ENCODE data around the gene MARCHF5. TPM values are rescaled to one million over a fixed set of nuclear protein-coding genes. Genes with fewer than 3 reads are reported as not detected.

The MARCHF5 gene
- total RNA-seq: 25.0 and 33.3 TPM in 2 replicates

- intact Hi-C loops (cut with micrococcal nuclease): loop anchor here (1.0 to 10.0 kb wide), 14 partner anchors 51 to 1420 kb away; partner anchors contain the start of genes BTAF1, CEP55, EXOC6 and FRA10AC1
Observed at GRCh38 chr10:92290837-92291615, at the start of gene MARCHF5, which contains the start of gene CPEB3. TSS of gene MARCHF5 (plus strand) at chr10:92291167. CDS start at chr10:92291495, 328 bp downstream. TSS of gene CPEB3 (minus strand) at chr10:92291078. CDS start at chr10:92240350, 50,728 bp downstream.

GRCh38 chr10:92241501-92241900 is 49.5 kb upstream of the MARCHF5 start:
- intact Hi-C loops (cut with micrococcal nuclease): loop anchor here (5.0 kb wide), 2 partner anchors 154 to 331 kb away; partner anchors contain the start of gene IDE

GRCh38 chr10:92242380-92242779 is 48.6 kb upstream of the MARCHF5 start:
- intact Hi-C loops (cut with micrococcal nuclease): loop anchor here (5.0 kb wide), 2 partner anchors 155 to 330 kb away; partner anchors contain the start of gene IDE

GRCh38 chr10:92242910-92243671 is 47.9 kb upstream of the MARCHF5 start:
- intact Hi-C loops (cut with micrococcal nuclease): loop anchor here (5.0 kb wide), 2 partner anchors 156 to 329 kb away; partner anchors contain the start of gene IDE

GRCh38 chr10:92244796-92245195 is 46.2 kb upstream of the MARCHF5 start:
- intact Hi-C loops (cut with micrococcal nuclease): loop anchor here (5.0 kb wide), 2 partner anchors 157 to 328 kb away; partner anchors contain the start of gene IDE

- intact Hi-C loops (cut with micrococcal nuclease): no loop called here
Observed at GRCh38 chr10:92248566-92248965, 42.4 kb upstream of the MARCHF5 start.

- intact Hi-C loops (cut with micrococcal nuclease): no loop called here
Observed at GRCh38 chr10:92263396-92263795, 27.6 kb upstream of the MARCHF5 start.

GRCh38 chr10:92264249-92264648 is 26.7 kb upstream of the MARCHF5 start:
- intact Hi-C loops (cut with micrococcal nuclease): no loop called here

- intact Hi-C loops (cut with micrococcal nuclease): loop anchor here (1.0 kb wide), 1 partner anchor 9 kb away; no protein-coding TSS in a partner anchor
Observed at GRCh38 chr10:92265687-92266258, 25.2 kb upstream of the MARCHF5 start.

- intact Hi-C loops (cut with micrococcal nuclease): no loop called here
Observed at GRCh38 chr10:92267343-92267742, 23.6 kb upstream of the MARCHF5 start.

- intact Hi-C loops (cut with micrococcal nuclease): no loop called here
Observed at GRCh38 chr10:92268748-92269147, 22.2 kb upstream of the MARCHF5 start.

- intact Hi-C loops (cut with micrococcal nuclease): loop anchor here (1.0 kb wide), 1 partner anchor 9 kb away; no protein-coding TSS in a partner anchor
Observed at GRCh38 chr10:92274071-92274470, 16.9 kb upstream of the MARCHF5 start.

- intact Hi-C loops (cut with micrococcal nuclease): no loop called here
Observed at GRCh38 chr10:92278996-92279696, 11.8 kb upstream of the MARCHF5 start.

- intact Hi-C loops (cut with micrococcal nuclease): loop anchor here (1.0 kb wide), 1 partner anchor 8 kb away; no protein-coding TSS in a partner anchor
Observed at GRCh38 chr10:92284112-92284704, 6.8 kb upstream of the MARCHF5 start.

GRCh38 chr10:92290076-92290836 is 711 bp upstream of the MARCHF5 start:
- intact Hi-C loops (cut with micrococcal nuclease): loop anchor here (2.0 to 10.0 kb wide), 5 partner anchors 227 to 1413 kb away; partner anchors contain the start of genes CEP55, EXOC6, FRA10AC1 and PCGF5

GRCh38 chr10:92291616-92291865 is 574 bp downstream of the MARCHF5 start:
- intact Hi-C loops (cut with micrococcal nuclease): loop anchor here (1.0 to 10.0 kb wide), 14 partner anchors 51 to 1420 kb away; partner anchors contain the start of genes BTAF1, CEP55, EXOC6 and FRA10AC1

- intact Hi-C loops (cut with micrococcal nuclease): loop anchor here (1.0 to 10.0 kb wide), 18 partner anchors 8 to 1421 kb away; partner anchors contain the start of genes BTAF1, CEP55, EXOC6 and FRA10AC1
Observed at GRCh38 chr10:92291921-92292845, 1.2 kb downstream of the MARCHF5 start.

- intact Hi-C loops (cut with micrococcal nuclease): loop anchor here (10.0 kb wide), 1 partner anchor 1196 kb away; the partner anchor contains the start of gene CEP55
Observed at GRCh38 chr10:92298487-92298886, 7.5 kb downstream of the MARCHF5 start.
